Measurements from ENCODE around the gene TMEM54.

Gene TMEM54

GRCh38 chr1:32864375-32865019 is 36.7 kb downstream of the TMEM54 start:
- DNase-seq (ENCODE audit: low read depth): no peak

- DNase-seq (ENCODE audit: low read depth): no peak
Observed at GRCh38 chr1:32863881-32864245, 37.3 kb downstream of the TMEM54 start.

- DNase-seq (ENCODE audit: low read depth): no peak
Observed at GRCh38 chr1:32863218-32863880, 37.8 kb downstream of the TMEM54 start.

GRCh38 chr1:32861904-32862695 is 39.1 kb downstream of the TMEM54 start:
- DNase-seq (ENCODE audit: low read depth): no peak

- DNase-seq (ENCODE audit: low read depth): no peak
Observed at GRCh38 chr1:32860566-32860965, 40.6 kb downstream of the TMEM54 start.

GRCh38 chr1:32859915-32860314 is 41.3 kb downstream of the TMEM54 start:
- no peak for DNase-seq (ENCODE audit: low read depth)

GRCh38 chr1:32858791-32859190 is 42.4 kb downstream of the TMEM54 start:
- DNase-seq (ENCODE audit: low read depth): no peak

- DNase-seq (ENCODE audit: low read depth): no peak
Observed at GRCh38 chr1:32858136-32858535, 43.1 kb downstream of the TMEM54 start.

- no peak for DNase-seq (ENCODE audit: low read depth)
Observed at GRCh38 chr1:32855861-32856617, 45.1 kb downstream of the TMEM54 start.

- no peak for DNase-seq (ENCODE audit: low read depth)
Observed at GRCh38 chr1:32848354-32849063, 52.7 kb downstream of the TMEM54 start.
